Mucosa of descending colon (tissue), 3 donors: ENCODE data around the gene HMMR. TPM values are rescaled to one million over a fixed set of nuclear protein-coding genes. Genes with fewer than 3 reads are reported as not detected.
A peak's percentile ranks its signal among the peaks of the same experiment; 100 is the strongest.

Source experiments
- ATAC-seq: fragments of 200-7000 bp; cut with Tn5 transposase; one replicate; pipeline ENCODE4 v1.9.1; 2020; ENCODE audit warnings: mild to moderate bottlenecking, moderate library complexity
- DNase-seq, 3 donors: peaks; one replicate each; pipeline ENCODE4 v3.0.0-alpha.2; 2020
- H3K36me3 ChIP-seq: fragments of 200-600 bp; one replicate; pipeline ENCODE4 v1.8.0; 2021; ENCODE audit warnings: low read depth, mild to moderate bottlenecking
- H3K4me1 ChIP-seq: fragments of 200-600 bp; one replicate; pipeline ENCODE4 v1.8.0; 2021; ENCODE audit warnings: low read depth, mild to moderate bottlenecking
- H3K4me3 ChIP-seq: fragments of 200-600 bp; one replicate; pipeline ENCODE4 v1.8.0; 2021; ENCODE audit warnings: mild to moderate bottlenecking
- H3K9me3 ChIP-seq: fragments of 200-600 bp; one replicate; pipeline ENCODE4 v1.8.0; 2021; ENCODE audit warnings: mild to moderate bottlenecking
- intact Hi-C, 2 donors: fragments of 100-400 bp; cut with DNase I in 1 of 2; cut with micrococcal nuclease in 1 of 2; formaldehyde crosslinking; loops; one replicate each; pipeline versions ENCODE4 v1.11.0 to v1.11.1; 2022; cut with DNase I, micrococcal nuclease
- total RNA-seq, 3 donors: library from RNA; stranded (reverse); fragmentation: NEBNext Ultra II Directional in 2 of 3; extraction: Animal tissue kit (Norgen Biotek cat#: 25700) in 2 of 3; gene quantifications; one replicate each; pipeline versions ENCODE4 v1.2.1 to v1.2.4, GENCODE V29; 2021 to 2023
- TF ChIP-seq, protein P1 (sequence below): fragments of 200-600 bp; IDR thresholded peaks from one replicate; pipeline ENCODE4 v1.8.0; 2022; ENCODE audit warnings: antibody characterized with exemption, mild to moderate bottlenecking
- donor health status: DM: no; HTN: no; CAD: no; lungs with moderate emphysema.
- donor health status: DM: no; HTN: no; CAD: no.
- donor health status: DM: no; HTN: yes; CAD: no.

HMMR gene
- total RNA-seq, 3 donors from 2014 or later: 2.3 to 19.0 (median 4.0) TPM

DNA sequence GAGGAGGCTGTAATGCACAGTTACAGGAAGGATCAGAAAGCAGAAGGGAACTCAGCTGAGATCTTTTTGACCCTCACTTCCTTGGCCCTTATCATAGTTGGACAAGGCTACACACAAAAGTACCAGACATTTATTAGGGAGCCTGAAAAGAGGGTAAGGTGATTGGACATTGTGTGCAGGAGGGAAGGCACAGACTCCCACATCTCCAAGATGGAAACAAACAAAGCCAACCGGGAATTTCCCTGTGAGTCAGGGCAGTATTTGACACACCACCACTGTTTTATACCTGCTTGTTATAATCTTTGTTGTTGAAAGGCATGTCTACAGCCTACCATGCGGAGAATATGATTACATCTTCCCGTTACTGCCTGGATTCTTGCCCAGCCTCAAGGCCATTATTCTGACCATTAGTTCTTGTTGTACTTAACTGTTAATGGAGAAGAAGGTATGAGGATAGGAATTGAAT is 26.0 kb upstream of the HMMR start:
- intact Hi-C loops: no loop called here
- Histone ChIP-seq H3K9me3 (no peaks in the 10 kb centered on the region), H3K4me1 (peaks cover 27% of the 10 kb centered on the region), H3K36me3 (no peaks in the 10 kb centered on the region), H3K4me3 (no peak overlapping the region)
- peak; percentile 62 for ATAC-seq
- DNase-seq: peak in 1 of 3 donors; percentile 59
- TF ChIP-seq, protein P1, sequence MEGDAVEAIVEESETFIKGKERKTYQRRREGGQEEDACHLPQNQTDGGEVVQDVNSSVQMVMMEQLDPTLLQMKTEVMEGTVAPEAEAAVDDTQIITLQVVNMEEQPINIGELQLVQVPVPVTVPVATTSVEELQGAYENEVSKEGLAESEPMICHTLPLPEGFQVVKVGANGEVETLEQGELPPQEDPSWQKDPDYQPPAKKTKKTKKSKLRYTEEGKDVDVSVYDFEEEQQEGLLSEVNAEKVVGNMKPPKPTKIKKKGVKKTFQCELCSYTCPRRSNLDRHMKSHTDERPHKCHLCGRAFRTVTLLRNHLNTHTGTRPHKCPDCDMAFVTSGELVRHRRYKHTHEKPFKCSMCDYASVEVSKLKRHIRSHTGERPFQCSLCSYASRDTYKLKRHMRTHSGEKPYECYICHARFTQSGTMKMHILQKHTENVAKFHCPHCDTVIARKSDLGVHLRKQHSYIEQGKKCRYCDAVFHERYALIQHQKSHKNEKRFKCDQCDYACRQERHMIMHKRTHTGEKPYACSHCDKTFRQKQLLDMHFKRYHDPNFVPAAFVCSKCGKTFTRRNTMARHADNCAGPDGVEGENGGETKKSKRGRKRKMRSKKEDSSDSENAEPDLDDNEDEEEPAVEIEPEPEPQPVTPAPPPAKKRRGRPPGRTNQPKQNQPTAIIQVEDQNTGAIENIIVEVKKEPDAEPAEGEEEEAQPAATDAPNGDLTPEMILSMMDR: no peak

GRCh38 chr5:163436515-163436914 is 23.9 kb upstream of the HMMR start:
- Histone ChIP-seq H3K36me3 (no peaks in the 10 kb centered on the region), H3K9me3 (no peaks in the 10 kb centered on the region), H3K4me1 (peaks cover 46% of the 10 kb centered on the region), H3K4me3 (no peak overlapping the region)
- DNase-seq (no peak), ATAC-seq (no peak)
- intact Hi-C loops: no loop called here
- TF ChIP-seq, protein P1: no peak

DNA sequence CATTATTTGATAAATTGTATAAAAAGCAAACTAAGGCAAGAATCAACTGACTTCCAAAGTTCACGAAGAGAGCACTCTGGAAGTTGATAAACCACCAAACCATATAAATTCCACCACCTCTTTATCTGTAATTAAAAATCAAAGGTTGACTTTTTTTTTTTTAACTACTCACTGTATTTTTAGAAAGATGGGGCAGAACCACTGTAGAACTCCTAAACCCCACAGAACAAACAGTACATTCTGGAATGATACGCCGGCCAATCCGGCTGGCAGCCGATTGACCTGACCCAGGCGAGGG is 23.5 kb upstream of the HMMR start:
- Histone ChIP-seq H3K4me1 (peaks cover 46% of the 10 kb centered on the region), H3K36me3 (no peaks in the 10 kb centered on the region), H3K4me3 (no peak overlapping the region), H3K9me3 (no peaks in the 10 kb centered on the region)
- ATAC-seq (no peak), DNase-seq (no peak)
- intact Hi-C loops: no loop called here
- TF ChIP-seq, protein P1: no peak

GRCh38 chr5:163437309-163438182 is 22.9 kb upstream of the HMMR start, which contains the start of gene CCNG1:
Gene CCNG1, plus strand, starts transcription at chr5:163437595. Its CDS starts 1,662 bp downstream, at chr5:163439257.
- peaks cover 42% of the 10 kb centered on the region for H3K4me1 ChIP-seq
- H3K36me3 ChIP-seq: no peaks in the 10 kb centered on the region
- TF ChIP-seq, protein P1: no peak
- intact Hi-C loops: no loop called here
- ATAC-seq (peak; percentile 90), DNase-seq (peak; percentile 95 to 97 (median 96))
- H3K9me3 ChIP-seq: no peaks in the 10 kb centered on the region
- H3K4me3 ChIP-seq: peak within 1 kb of the TSS; percentile 83

DNA sequence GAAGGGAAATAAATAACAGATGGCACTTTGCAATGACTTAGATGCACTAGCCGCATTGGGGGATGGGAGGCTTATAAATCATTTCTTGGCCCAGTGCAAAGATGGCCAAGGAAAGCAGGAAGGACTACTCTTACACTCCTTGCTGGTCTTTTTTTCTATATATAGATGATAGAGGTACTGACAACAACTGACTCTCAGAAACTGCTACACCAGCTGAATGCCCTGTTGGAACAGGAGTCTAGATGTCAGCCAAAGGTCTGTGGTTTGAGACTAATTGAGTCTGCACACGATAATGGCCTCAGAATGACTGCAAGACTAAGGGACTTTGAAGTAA is 21.4 kb upstream of the HMMR start:
- H3K4me3 ChIP-seq: no peak overlapping the region
- DNase-seq: peak in 1 of 3 donors; percentile 47
- H3K9me3 ChIP-seq: no peaks in the 10 kb centered on the region
- peaks cover 35% of the 10 kb centered on the region for H3K4me1 ChIP-seq
- TF ChIP-seq, protein P1: no peak
- no peaks in the 10 kb centered on the region for H3K36me3 ChIP-seq
- intact Hi-C loops: no loop called here
- ATAC-seq: no peak
